Measurements from ENCODE around the gene LMO7.

LMO7 gene

GRCh38 chr13:75838366-75839005 lies 202.4 kb downstream of the LMO7 start:
- no peak overlapping the region for H3K27ac ChIP-seq
- H3K4me1 ChIP-seq, result no peaks in the 10 kb centered on the region
- TF ChIP-seq CTCF (IDR thresholded peaks at IDR 0.05), result no peak
- intact Hi-C loops (cut with DNase I; ENCODE audit: low total_unique reads), result no loop called here
- H3K36me3 ChIP-seq, result peaks cover 20 to 36% (median 21%) of the 10 kb centered on the region in 3 donors
- H3K27me3 ChIP-seq, result no peaks in the 10 kb centered on the region
- H3K4me3 ChIP-seq, result no peak overlapping the region
- DNase-seq, result no peak
- no peaks in the 10 kb centered on the region for H3K9me3 ChIP-seq

DNA sequence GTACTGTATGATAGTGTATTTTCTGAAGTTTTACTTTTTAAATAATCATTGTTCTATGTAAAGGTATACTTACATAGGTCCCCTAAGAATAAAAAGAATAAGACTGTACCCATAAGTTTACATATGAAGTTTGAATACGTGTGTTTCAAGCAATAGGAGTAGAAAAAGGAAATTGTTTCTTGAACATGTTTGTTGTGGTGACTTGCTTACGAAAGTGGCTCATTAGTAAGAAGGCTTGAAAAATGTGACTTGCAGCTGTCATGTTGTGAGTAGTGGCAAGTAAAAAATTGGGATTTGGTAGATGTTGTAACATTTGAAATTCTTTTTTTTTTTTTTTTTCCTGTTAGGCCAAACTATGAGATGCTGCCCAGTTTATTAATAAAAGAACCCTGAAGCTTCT lies 203.3 kb downstream of the LMO7 start:
- no peaks in the 10 kb centered on the region for H3K9me3 ChIP-seq
- no peaks in the 10 kb centered on the region for H3K4me1 ChIP-seq
- no peak for DNase-seq
- H3K4me3 ChIP-seq, result no peak overlapping the region
- H3K27ac ChIP-seq, result no peak overlapping the region
- intact Hi-C loops (cut with DNase I; ENCODE audit: low total_unique reads), result no loop called here
- no peaks in the 10 kb centered on the region for H3K27me3 ChIP-seq
- no peak for TF ChIP-seq CTCF (IDR thresholded peaks at IDR 0.05)
- H3K36me3 ChIP-seq, result peaks cover 20 to 36% (median 22%) of the 10 kb centered on the region in 3 donors

- peaks cover 20 to 42% (median 26%) of the 10 kb centered on the region in 3 donors for H3K36me3 ChIP-seq
- H3K4me3 ChIP-seq, result no peak overlapping the region
- intact Hi-C loops (cut with DNase I; ENCODE audit: low total_unique reads), result no loop called here
- no peaks in the 10 kb centered on the region for H3K9me3 ChIP-seq
- H3K27me3 ChIP-seq, result no peaks in the 10 kb centered on the region
- H3K4me1 ChIP-seq, result no peaks in the 10 kb centered on the region
- no peak for DNase-seq
- no peak for TF ChIP-seq CTCF (IDR thresholded peaks at IDR 0.05)
- no peak overlapping the region for H3K27ac ChIP-seq
Observed at GRCh38 chr13:75841905-75842304, 205.8 kb downstream of the LMO7 start.

GRCh38 chr13:75843074-75843473 lies 206.9 kb downstream of the LMO7 start:
- Histone ChIP-seq H3K27me3 (no peaks in the 10 kb centered on the region), H3K36me3 (peaks cover 20 to 42% (median 26%) of the 10 kb centered on the region in 3 donors)

GRCh38 chr13:75843991-75844390 lies 207.9 kb downstream of the LMO7 start:
- peaks cover 20 to 46% (median 30%) of the 10 kb centered on the region in 3 donors for H3K36me3 ChIP-seq
- intact Hi-C loops (cut with DNase I; ENCODE audit: low total_unique reads), result no loop called here
- TF ChIP-seq CTCF (IDR thresholded peaks at IDR 0.05), result no peak

More at GRCh38 chr13:75843074-75843473, 206.9 kb downstream of the LMO7 start:
- no peaks in the 10 kb centered on the region for H3K4me1 ChIP-seq
- H3K27ac ChIP-seq, result no peak overlapping the region
- no peak for DNase-seq
- intact Hi-C loops (cut with DNase I; ENCODE audit: low total_unique reads), result no loop called here
- no peak overlapping the region for H3K4me3 ChIP-seq
- no peak for TF ChIP-seq CTCF (IDR thresholded peaks at IDR 0.05)
- H3K9me3 ChIP-seq, result no peaks in the 10 kb centered on the region

More at GRCh38 chr13:75843991-75844390, 207.9 kb downstream of the LMO7 start:
- Histone ChIP-seq H3K4me3 (no peak overlapping the region), H3K9me3 (no peaks in the 10 kb centered on the region), H3K27me3 (no peaks in the 10 kb centered on the region), H3K4me1 (no peaks in the 10 kb centered on the region), H3K27ac (no peak overlapping the region)
- DNase-seq, result no peak

Measured in tibial artery (tissue), 4 donors.